Measurements from ENCODE around the gene RINT1.
"Not testable (repeated sequence)": the region's sequence is repeated elsewhere in the genome, so short reads cannot be mapped to it uniquely, and the experiment has no call there.

RINT1 gene

DNA sequence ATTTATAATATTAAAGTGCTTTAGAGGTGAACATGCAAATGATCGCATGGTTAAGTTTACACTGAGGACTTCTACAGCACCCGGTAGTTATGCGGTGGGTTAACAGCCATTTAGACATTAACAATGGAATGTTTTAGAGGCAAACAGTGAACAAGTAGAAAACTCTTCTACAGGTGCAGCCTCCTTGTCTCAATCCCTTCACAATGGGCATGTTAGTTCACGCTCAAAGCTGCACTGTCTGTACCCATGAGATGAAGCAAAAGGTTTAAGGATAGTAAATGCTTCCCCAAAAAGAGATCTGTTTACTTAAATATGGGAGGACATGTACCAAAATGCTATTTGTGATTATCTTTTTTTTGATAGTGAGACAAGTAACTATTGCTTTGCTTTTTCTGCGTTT lies 35.0 kb upstream of the RINT1 start:
- TF ChIP-seq, protein P1, sequence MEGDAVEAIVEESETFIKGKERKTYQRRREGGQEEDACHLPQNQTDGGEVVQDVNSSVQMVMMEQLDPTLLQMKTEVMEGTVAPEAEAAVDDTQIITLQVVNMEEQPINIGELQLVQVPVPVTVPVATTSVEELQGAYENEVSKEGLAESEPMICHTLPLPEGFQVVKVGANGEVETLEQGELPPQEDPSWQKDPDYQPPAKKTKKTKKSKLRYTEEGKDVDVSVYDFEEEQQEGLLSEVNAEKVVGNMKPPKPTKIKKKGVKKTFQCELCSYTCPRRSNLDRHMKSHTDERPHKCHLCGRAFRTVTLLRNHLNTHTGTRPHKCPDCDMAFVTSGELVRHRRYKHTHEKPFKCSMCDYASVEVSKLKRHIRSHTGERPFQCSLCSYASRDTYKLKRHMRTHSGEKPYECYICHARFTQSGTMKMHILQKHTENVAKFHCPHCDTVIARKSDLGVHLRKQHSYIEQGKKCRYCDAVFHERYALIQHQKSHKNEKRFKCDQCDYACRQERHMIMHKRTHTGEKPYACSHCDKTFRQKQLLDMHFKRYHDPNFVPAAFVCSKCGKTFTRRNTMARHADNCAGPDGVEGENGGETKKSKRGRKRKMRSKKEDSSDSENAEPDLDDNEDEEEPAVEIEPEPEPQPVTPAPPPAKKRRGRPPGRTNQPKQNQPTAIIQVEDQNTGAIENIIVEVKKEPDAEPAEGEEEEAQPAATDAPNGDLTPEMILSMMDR (IDR thresholded peaks at IDR 0.05; ENCODE audit: low read depth, low read length, missing control alignments) = no peak
- no peak overlapping the region for H3K4me3 ChIP-seq (ENCODE audit: low read depth, low read length)
- no peak for DNase-seq (ENCODE audit: low read depth)

DNA sequence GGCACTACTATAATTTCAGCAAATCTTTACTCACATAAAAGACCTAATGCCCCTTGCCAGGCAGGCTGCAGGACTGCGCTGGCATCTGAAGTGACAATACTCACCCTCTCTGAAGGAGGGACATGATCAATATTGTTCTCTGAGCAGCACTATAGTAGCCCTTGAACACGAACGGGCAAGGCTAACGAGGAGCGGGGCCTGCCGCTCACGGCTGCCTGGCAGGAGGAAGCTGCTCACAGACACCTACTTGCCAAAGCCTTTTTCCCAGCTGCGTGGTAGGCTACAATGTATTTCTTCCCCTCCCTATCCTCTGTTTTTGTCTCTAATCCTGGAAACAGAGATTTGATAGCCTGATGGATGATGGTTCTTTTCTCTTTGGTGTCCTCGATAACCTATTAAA lies 29.8 kb upstream of the RINT1 start:
- DNase-seq (ENCODE audit: low read depth) = no peak
- TF ChIP-seq, protein P1 (IDR thresholded peaks at IDR 0.05; ENCODE audit: low read depth, low read length, missing control alignments) = no peak
- no peak overlapping the region for H3K4me3 ChIP-seq (ENCODE audit: low read depth, low read length)

DNA sequence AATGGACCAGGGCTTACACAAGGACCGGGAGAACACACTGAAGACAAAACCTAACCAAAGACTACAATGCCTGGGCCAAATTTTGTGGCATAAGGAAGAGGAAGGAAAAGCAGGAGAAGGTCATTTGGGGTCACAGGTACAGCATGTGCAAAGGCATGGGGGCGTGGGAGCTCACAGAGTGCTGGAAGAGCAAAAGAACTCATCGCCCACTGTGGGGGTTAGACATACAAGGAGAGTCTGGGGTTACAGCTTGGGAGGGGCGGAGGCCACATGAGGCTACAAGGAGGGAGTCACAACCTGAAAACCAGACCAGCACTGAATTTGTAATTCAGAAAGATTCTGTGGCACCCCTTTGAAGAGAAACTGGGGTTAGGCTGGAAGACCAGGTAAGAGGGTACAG lies 19.6 kb upstream of the RINT1 start:
- DNase-seq (ENCODE audit: low read depth) = no peak
- TF ChIP-seq, protein P1 (IDR thresholded peaks at IDR 0.05; ENCODE audit: low read depth, low read length, missing control alignments) = no peak

DNA sequence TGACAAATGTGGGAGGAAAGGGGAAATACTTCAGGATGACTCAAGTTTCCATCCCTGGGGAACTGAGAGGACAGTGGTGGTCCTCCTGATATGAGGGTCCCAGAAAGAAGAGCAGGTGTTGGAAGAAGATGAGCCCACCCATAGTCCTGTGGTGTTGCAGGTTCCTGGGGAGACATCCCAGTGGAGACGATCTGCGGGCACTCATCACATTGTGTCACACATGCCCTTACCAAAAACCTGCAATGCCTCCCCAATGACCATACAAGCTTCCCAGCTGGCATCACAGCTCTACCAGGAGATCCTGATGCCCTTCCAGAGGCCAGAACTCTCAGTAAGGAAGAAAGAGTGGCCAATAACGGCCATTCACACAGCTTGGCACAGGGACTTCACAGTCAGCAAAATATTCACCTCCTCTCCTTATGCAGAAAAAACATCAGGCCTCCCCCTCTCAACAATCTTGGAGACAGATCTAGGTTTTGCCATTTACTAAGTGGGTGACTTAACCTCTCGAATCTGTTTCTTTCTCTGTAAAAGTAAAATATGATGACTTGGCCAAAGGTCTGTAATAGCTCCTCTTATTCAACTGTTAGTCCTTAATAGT lies 19.0 kb upstream of the RINT1 start:
- H3K4me3 ChIP-seq (ENCODE audit: low read depth, low read length) = no peak overlapping the region
- TF ChIP-seq, protein P1 (IDR thresholded peaks at IDR 0.05; ENCODE audit: low read depth, low read length, missing control alignments) = no peak
- no peak for DNase-seq (ENCODE audit: low read depth)

More for the DNA sequence above, 19.6 kb upstream of the RINT1 start:
- no peak overlapping the region for H3K4me3 ChIP-seq (ENCODE audit: low read depth, low read length)

DNA sequence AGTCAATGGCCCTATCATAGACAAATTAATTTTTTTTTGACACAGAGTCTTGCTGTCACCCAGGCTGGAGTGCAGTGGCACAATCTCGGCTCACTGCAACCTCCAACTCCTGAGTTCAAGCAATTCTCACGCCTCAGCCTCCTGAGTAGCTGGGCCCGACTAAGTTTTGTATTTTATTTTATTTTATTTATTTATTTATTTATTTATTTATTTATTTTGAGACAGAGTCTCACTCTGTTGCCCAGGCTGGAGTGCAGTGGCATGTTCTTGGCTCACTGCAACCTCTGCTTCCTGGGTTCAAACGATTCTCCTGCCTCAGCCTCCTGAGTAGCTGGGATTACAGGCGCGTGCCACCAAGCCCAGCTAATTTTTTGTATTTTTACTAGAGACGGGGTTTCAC lies 16.4 kb upstream of the RINT1 start:
- not testable (repeated sequence) for H3K4me3 ChIP-seq (ENCODE audit: low read depth, low read length); DNase-seq (ENCODE audit: low read depth)

DNA sequence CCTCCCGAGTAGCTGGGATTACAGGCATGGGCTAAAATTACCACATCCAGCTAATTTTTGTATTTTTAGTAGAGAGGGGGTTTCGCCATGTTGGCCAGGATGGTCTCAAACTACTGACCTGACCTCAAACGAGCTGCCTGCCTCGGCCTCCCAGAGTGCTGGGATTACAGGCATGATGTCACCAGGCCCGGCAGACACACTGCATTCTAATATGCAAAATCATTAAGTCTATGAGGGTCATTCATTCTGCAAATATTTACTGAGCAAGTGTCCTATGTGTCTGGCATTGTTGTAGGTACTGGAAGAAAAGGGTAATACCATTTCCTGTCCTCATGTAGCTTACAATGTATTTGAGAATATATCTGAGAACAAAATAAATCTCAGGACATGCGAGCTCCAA lies 12.6 kb upstream of the RINT1 start:
- no peak for DNase-seq (ENCODE audit: low read depth)
- no peak overlapping the region for H3K4me3 ChIP-seq (ENCODE audit: low read depth, low read length)
- TF ChIP-seq, protein P1 (IDR thresholded peaks at IDR 0.05; ENCODE audit: low read depth, low read length, missing control alignments) = no peak

DNA sequence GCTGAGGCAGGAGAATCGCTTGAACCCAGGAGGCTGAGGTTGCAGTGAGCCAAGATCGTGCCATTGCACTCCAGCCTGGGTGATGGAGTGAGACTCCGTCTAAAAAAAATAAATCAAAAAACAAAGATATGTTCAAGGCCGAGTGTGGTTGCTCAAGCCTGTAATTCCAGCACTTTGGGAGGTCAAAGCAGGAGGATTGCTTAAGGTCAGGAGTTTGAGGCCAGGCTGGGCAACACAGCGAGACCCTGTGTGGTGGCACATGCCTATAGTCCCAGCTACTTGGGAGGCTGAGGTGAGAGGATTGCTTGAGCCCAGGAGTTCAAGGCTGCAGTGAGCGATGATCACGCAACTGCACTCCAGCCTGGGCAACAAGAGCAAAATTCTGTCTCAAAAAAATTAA lies 11.4 kb upstream of the RINT1 start:
- DNase-seq (ENCODE audit: low read depth) = not testable (repeated sequence)
- H3K4me3 ChIP-seq (ENCODE audit: low read depth, low read length) = peak overlapping the region; percentile 97; the same call in 1 of the 2 replicates

DNA sequence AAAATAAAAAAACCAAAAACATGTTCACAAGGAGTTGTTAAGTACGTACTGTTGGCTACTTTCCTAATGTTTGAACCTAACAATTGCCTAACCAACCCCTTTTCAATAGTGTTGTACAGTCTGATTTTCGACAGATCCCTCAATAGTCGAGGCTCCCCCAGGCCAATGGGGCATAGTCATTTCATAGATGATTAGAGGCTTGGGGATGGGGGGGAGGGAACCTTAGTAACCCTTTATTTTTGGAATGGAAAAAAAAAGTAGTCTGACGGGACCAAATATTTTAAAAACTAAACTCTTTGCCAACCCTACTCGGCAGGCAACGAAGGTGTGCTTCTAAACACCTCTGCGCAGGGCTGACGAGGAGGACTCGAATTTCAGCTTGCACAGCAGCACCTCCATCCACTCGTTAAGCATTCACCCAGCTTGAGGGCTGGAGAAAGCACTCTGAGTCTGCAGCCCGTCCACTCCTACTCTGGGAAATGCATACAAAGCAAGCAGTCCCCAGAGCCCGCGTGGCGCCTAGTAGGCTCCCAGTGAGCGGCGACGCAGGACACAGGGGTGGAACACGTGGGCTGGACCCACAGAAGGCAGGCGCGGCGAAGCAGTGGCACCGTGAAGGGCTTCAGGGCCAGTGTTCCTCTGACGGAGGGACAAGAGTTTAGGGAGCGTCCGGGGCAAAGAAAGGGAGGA lies 10.8 kb upstream of the RINT1 start:
- TF ChIP-seq, protein P1 (IDR thresholded peaks at IDR 0.05; ENCODE audit: low read depth, low read length, missing control alignments) = no peak
- no peak for DNase-seq (ENCODE audit: low read depth)
- H3K4me3 ChIP-seq (ENCODE audit: low read depth, low read length) = peak overlapping the region; percentile 97
